HG03108 (cell line): ENCODE measurements around the gene RFX6.

Experiments
- ATAC-seq: cut with Tn5 transposase; IDR thresholded peaks from one replicate; pipeline ENCODE4 v1.9.1; 2021; ENCODE audit warnings: moderate library complexity; ENCODE audit not compliant: unreplicated experiment

Gene RFX6

GRCh38 chr6:116888732-116889360 is 11.8 kb downstream of the RFX6 start:
- ATAC-seq, result no peak

GRCh38 chr6:116894669-116895068 is 17.6 kb downstream of the RFX6 start:
- no peak for ATAC-seq

GRCh38 chr6:116895935-116896334 is 18.9 kb downstream of the RFX6 start:
- ATAC-seq, result no peak

- no peak for ATAC-seq
Measured at GRCh38 chr6:116902634-116903033, 25.6 kb downstream of the RFX6 start.

- ATAC-seq, result no peak
Measured at GRCh38 chr6:116922853-116923548, 46.0 kb downstream of the RFX6 start.

GRCh38 chr6:116924245-116924644 is 47.2 kb downstream of the RFX6 start:
- no peak for ATAC-seq

GRCh38 chr6:116925088-116925794 is 48.2 kb downstream of the RFX6 start:
- no peak for ATAC-seq

- ATAC-seq, result no peak
Measured at GRCh38 chr6:116928677-116929076, 51.6 kb downstream of the RFX6 start.

GRCh38 chr6:116929825-116930224 is 52.8 kb downstream of the RFX6 start:
- ATAC-seq, result no peak

GRCh38 chr6:116931456-116931855 is 54.4 kb downstream of the RFX6 start:
- ATAC-seq, result no peak

- no peak for ATAC-seq
Measured at GRCh38 chr6:116932496-116932895, 55.5 kb downstream of the RFX6 start.

GRCh38 chr6:116933485-116933884 is 56.4 kb downstream of the RFX6 start:
- ATAC-seq, result no peak

GRCh38 chr6:116938305-116938704 is 61.3 kb downstream of the RFX6 start:
- no peak for ATAC-seq

- ATAC-seq, result no peak
Measured at GRCh38 chr6:116941727-116942126, 64.7 kb downstream of the RFX6 start.

- no peak for ATAC-seq
Measured at GRCh38 chr6:116945809-116946208, 68.8 kb downstream of the RFX6 start.

GRCh38 chr6:116948533-116949304 is 71.7 kb downstream of the RFX6 start:
- ATAC-seq, result no peak

GRCh38 chr6:116949964-116950363 is 72.9 kb downstream of the RFX6 start:
- no peak for ATAC-seq

GRCh38 chr6:116954335-116954734 is 77.3 kb downstream of the RFX6 start:
- ATAC-seq, result no peak

- no peak for ATAC-seq
Measured at GRCh38 chr6:116954938-116955337, 77.9 kb downstream of the RFX6 start.

- ATAC-seq, result no peak
Measured at GRCh38 chr6:116955773-116956172, 78.7 kb downstream of the RFX6 start.

GRCh38 chr6:116963972-116964371 is 86.9 kb downstream of the RFX6 start:
- ATAC-seq, result no peak
